Activated CD8-positive, alpha-beta T cell treated with anti-CD3 and anti-CD28 coated beads, Interleukin-2, amount 10 ng/mL, durations not matched to agents 7 days and 5 days (primary cell): ENCODE results near the gene EDC3. TPM values are rescaled to one million over a fixed set of nuclear protein-coding genes. Genes with fewer than 3 reads are reported as not detected.

ENCODE experiments used
- ATAC-seq: fragments of 150-1000 bp; cut with Tn5 transposase; one replicate; pipeline ENCODE4 v1.10.0; 2021; ENCODE audit warnings: moderate library complexity
- CTCF ChIA-PET: fragments of 350-600 bp; sonication (Branson Sonifier 250); formaldehyde crosslinking; loops from one replicate; lab custom pipeline; 2021; ENCODE audit warnings: antibody characterized with exemption; lab: Charles Lee
- POLR2A ChIA-PET: fragments of 350-600 bp; sonication (Branson Sonifier 250); formaldehyde crosslinking; loops from one replicate; lab custom pipeline; 2021; ENCODE audit warnings: antibody characterized with exemption; lab: Charles Lee
- DNase-seq: peaks from one replicate; pipeline ENCODE4 v3.0.0-alpha.2; 2020
- H3K27ac Mint-ChIP-seq: one replicate; pipeline ENCODE4 v1.8.0; 2021; ENCODE audit warnings: mild to moderate bottlenecking, mixed read lengths
- H3K27me3 Mint-ChIP-seq: one replicate; pipeline ENCODE4 v1.8.0; 2021; ENCODE audit warnings: low read depth, mixed read lengths
- H3K36me3 Mint-ChIP-seq: one replicate; pipeline ENCODE4 v1.8.0; 2021; ENCODE audit warnings: low read depth, mixed read lengths
- H3K4me1 Mint-ChIP-seq: one replicate; pipeline ENCODE4 v1.8.0; 2021; ENCODE audit warnings: low read depth, mixed read lengths
- H3K4me3 Mint-ChIP-seq: one replicate; pipeline ENCODE4 v1.8.0; 2021; ENCODE audit warnings: mild to moderate bottlenecking, mixed read lengths
- H3K9me3 Mint-ChIP-seq: one replicate; pipeline ENCODE4 v1.8.0; 2022; ENCODE audit warnings: mixed read lengths; ENCODE audit not compliant: insufficient read depth
- total RNA-seq, 2 experiments: library from RNA; stranded (reverse); gene quantifications; one replicate each; pipeline ENCODE4 v1.2.3, GENCODE V29; 2021

Gene EDC3
- total RNA-seq, 2 experiments from 2014 or later: 40.4 to 41.6 TPM

DNA sequence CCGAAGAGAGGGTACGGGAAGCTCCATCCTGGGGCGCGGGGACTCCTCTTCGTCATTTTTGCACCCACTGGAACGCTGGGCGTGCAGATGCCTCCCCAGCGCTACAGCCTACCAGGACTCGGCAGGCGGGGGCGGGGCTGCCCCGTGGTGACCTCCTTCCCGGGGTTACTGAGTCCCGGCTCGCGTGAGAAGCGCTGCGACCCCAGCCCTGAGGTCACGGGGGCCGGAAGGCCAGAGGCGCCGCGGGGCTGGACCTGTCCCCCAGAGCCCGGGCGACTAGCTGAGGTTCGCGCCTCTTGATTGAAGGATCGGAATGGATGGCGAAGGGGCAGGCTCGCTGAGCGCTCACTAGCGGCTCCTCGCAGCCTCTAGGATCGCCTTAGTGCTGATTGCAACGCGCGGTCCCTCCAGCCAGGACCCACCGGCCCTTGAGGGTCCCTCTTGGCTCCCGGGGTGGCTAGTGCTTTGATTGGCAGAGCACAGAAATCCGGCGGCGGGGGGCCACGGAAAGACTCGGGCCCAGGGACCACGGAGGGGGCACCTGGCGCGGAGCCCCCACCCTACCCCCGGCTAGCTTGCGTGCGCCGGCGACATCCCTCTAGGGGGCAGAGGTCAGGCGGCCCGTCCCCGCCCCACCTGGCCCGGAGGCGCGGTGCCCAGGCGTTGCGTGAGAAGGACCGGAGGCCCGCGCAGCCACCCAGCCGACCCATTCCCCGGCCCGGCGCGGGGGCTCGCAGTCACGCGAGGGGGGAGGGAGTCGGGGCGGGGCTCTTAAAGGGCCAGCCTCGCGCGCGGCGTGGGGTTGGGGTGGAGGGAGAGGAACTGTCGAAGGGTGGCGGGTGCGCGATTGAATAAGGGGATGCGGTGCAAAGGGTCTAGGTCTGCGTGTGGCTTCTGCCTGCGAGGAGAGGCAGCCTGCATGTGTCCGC is 30.3 kb upstream of the EDC3 start:
- peak; percentile 78 for ATAC-seq
- H3K4me3 Mint-ChIP-seq: peak overlapping the region; percentile 64
- H3K4me1 Mint-ChIP-seq: peaks cover 30% of the 10 kb centered on the region
- no peaks in the 10 kb centered on the region for H3K36me3 Mint-ChIP-seq
- DNase-seq: peak; percentile 64
- ChIA-PET POLR2A (interaction anchor here (0.6 to 1.1 kb wide), 3 partner anchors 54 to 209 kb away, joined by 3 read pairs; no protein-coding TSS in a partner anchor), CTCF (interaction anchor here (0.6 to 3.1 kb wide), 11 partner anchors 26 to 224 kb away, joined by 3 to 17 read pairs (median 4); no protein-coding TSS in a partner anchor)
- no peaks in the 10 kb centered on the region for H3K9me3 Mint-ChIP-seq
- peaks cover 5% of the 10 kb centered on the region for H3K27me3 Mint-ChIP-seq
- peak overlapping the region; percentile 84 for H3K27ac Mint-ChIP-seq

DNA sequence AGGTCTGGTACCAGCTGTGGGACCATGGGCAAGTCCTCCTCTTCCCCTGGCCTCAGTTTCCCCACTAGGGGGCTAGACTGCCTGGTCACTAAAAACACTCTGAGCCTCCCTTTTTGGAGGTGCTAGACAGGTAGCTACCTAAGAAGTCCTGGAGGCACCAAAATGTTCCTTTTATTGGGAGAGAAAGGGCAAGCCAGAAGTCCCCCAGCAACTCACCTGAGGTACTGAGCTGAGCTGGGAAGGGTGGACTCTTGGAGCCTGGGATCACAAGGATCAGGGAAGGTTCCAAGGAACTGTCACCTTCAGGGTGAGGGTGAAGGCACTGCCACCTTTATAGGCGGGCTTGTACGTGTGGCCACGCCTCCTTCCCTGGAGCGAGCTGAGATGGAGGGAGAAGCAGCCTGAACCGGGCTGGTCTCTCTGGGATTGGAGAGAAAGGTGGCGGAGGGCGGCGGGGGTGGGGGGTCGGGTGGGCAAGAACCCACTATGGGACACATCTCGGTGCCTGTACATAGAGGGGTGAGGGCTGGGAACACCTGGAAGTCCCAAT is 29.5 kb upstream of the EDC3 start, which contains the start of gene CYP1A1:
TSS of gene CYP1A1 (minus strand) at position 304 of the 550 bp plus-strand sequence. CDS start 2,431 bp downstream, outside the sequence.
- POLR2A ChIA-PET: interaction anchor here (0.6 to 1.1 kb wide), 5 partner anchors 55 to 302 kb away, joined by 3 read pairs; no protein-coding TSS in a partner anchor
- no peaks in the 10 kb centered on the region for H3K36me3 Mint-ChIP-seq
- peak; percentile 38 for ATAC-seq
- peak; percentile 38 for DNase-seq
- peaks cover 5% of the 10 kb centered on the region for H3K27me3 Mint-ChIP-seq
- H3K27ac Mint-ChIP-seq: peak within 1 kb of the TSS; percentile 51
- H3K4me1 Mint-ChIP-seq: peaks cover 27% of the 10 kb centered on the region
- H3K4me3 Mint-ChIP-seq: peak within 1 kb of the TSS; percentile 61
- CTCF ChIA-PET: interaction anchor here (0.6 to 3.1 kb wide), 12 partner anchors 27 to 225 kb away, joined by 3 to 17 read pairs (median 4); no protein-coding TSS in a partner anchor
- H3K9me3 Mint-ChIP-seq: no peaks in the 10 kb centered on the region

DNA sequence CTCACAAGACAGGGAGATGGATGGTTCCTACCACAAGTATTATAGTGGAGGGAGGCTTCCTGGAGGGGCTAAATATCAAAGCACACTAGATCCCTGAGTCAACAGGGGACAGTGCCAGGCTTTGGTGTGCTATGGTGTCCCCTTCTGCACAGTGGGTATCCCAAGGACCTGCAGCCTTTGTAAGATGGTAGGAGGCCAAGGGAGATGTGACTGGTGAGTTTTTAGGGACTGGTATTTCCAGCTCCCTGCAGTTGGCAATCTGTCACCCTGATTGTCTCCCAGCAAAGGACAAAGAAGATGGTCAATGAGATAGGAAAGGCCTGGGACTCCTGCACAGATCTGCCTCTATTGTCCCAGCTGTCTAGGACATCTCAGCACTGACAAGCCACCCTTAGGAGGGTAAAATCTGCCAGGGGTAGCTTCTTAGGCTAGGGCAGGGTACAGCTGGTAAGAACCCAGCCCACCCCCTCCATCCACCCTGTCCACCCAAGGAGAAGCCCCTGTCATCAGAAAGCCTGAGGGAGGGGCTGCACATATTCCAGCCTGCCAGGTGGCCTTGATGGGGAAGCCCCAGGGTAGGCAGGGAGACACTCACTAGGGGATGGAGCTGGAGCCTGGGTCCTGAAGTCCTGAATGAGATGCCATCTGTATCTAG is 28.9 kb upstream of the EDC3 start:
- no peak for DNase-seq
- Mint-ChIP-seq H3K27ac (no peak overlapping the region), H3K4me1 (peaks cover 27% of the 10 kb centered on the region), H3K9me3 (no peaks in the 10 kb centered on the region), H3K27me3 (peaks cover 5% of the 10 kb centered on the region), H3K36me3 (no peaks in the 10 kb centered on the region), H3K4me3 (peak overlapping the region; percentile 61)
- no peak for ATAC-seq
- ChIA-PET POLR2A (interaction anchor here (0.6 to 1.1 kb wide), 3 partner anchors 64 to 301 kb away, joined by 3 read pairs; no protein-coding TSS in a partner anchor), CTCF (interaction anchor here (0.8 to 3.1 kb wide), 12 partner anchors 10 to 177 kb away, joined by 3 to 17 read pairs (median 4); no protein-coding TSS in a partner anchor)

DNA sequence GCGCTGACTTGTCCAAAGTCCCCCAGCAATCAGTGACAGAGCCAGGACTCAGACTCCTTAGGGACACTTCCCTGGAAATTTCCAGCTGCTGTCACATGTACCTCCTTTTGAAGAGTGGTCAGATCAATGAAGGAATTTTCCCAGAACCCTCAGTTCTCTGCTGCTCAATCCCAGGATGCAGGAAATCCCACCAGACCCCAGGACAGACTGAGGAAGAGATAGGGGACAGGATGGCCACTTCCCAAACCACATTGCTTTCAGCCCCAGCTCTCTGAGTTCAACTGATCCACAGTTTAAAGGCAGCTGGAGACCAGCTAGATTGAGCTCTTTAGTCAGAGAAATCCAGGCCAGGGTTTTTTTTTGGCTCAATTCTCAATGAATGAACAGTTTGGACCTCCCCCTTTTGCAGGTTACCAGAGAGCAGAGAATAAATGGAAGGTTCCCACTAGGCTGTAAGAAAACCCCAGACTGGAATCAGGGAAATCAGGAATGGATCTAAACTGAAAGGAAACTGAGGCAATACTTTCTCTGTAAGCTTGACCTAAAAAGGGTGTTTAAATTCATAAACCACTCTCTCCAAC is 28.0 kb upstream of the EDC3 start:
- Mint-ChIP-seq H3K4me3 (peak overlapping the region; percentile 20), H3K9me3 (no peaks in the 10 kb centered on the region), H3K4me1 (peaks cover 27% of the 10 kb centered on the region), H3K27me3 (peaks cover 5% of the 10 kb centered on the region), H3K36me3 (no peaks in the 10 kb centered on the region), H3K27ac (no peak overlapping the region)
- ATAC-seq (no peak), DNase-seq (no peak)
- ChIA-PET CTCF (interaction anchor here (0.8 to 3.1 kb wide), 5 partner anchors 11 to 178 kb away, joined by 3 to 17 read pairs (median 4); no protein-coding TSS in a partner anchor), POLR2A (interaction anchor here (0.8 to 1.1 kb wide), 2 partner anchors 26 to 109 kb away, joined by 3 read pairs; no protein-coding TSS in a partner anchor)

DNA sequence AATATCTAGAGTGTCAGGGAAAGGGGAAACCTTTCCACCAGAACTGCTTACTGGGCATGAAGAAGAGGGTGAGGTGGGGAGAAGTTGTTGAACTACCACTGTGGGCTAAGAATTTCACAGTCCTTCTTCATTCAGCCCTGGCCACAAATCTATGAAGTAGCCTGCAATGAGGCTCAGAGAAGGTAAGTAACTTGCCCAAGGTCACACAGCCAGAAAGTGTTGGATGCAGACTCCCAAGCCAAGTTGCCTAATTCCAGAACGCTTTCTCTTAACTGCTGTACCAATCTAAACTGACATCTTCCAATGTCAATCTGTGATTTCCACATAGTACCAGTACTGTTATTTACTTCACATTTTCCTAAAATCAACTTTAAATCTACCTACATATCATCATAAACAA is 27.4 kb upstream of the EDC3 start:
- H3K4me1 Mint-ChIP-seq: peaks cover 27% of the 10 kb centered on the region
- H3K4me3 Mint-ChIP-seq: peak overlapping the region; percentile 20
- DNase-seq: no peak
- H3K27ac Mint-ChIP-seq: no peak overlapping the region
- POLR2A ChIA-PET: interaction anchor here (0.8 kb wide), 1 partner anchor 27 kb away, joined by 3 read pairs; no protein-coding TSS in a partner anchor
- no peak for ATAC-seq
- no peaks in the 10 kb centered on the region for H3K9me3 Mint-ChIP-seq
- CTCF ChIA-PET: interaction anchor here (1.4 to 3.1 kb wide), 2 partner anchors 88 to 179 kb away, joined by 4 to 17 read pairs; no protein-coding TSS in a partner anchor
- peaks cover 5% of the 10 kb centered on the region for H3K27me3 Mint-ChIP-seq
- H3K36me3 Mint-ChIP-seq: no peaks in the 10 kb centered on the region

DNA sequence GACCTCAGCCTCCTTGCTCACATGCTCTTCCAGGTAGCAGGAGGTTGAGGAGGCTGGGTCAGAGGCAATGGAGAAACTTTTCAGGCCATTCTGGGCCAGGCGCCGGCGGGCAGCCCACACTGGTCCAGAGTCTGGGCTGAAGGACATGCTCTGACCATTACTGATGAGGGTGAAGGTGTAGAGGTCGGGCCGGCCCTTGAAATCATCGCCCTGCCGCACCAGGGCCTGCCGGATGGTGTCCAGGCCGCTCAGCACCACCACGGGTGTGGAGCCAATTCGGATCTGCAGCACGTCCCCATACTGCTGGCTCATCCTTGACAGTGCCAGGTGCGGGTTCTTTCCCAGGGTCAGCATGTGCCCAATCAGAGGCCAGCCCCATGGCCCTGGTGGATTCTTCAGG is 26.8 kb upstream of the EDC3 start:
- POLR2A ChIA-PET: no interaction called here
- no peak for DNase-seq
- ATAC-seq: no peak
- Mint-ChIP-seq H3K36me3 (no peaks in the 10 kb centered on the region), H3K27ac (no peak overlapping the region), H3K4me1 (peaks cover 27% of the 10 kb centered on the region), H3K27me3 (peaks cover 5% of the 10 kb centered on the region), H3K9me3 (no peaks in the 10 kb centered on the region), H3K4me3 (no peak overlapping the region)
- CTCF ChIA-PET: no interaction called here

DNA sequence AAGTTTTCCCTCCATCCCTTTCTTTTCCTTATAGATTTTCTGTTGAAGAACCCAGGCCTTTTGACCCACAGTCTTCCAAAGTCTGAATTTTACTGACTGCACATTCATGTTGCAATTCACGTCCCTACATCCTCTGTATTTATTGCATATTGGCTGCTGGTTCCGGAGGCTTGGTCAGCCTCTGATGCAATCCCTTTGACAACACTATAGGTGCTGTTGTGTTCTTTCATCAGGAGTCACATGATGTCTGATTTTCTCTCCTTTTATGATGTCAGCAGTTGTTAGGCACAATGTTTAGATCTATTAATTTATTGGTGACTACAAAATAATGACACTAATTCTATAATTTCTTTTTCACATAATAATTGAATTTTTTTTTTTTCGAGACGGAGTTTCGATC is 20.8 kb upstream of the EDC3 start:
- no peak for ATAC-seq
- POLR2A ChIA-PET: interaction anchor here (0.6 kb wide), 1 partner anchor 1188 kb away, joined by 3 read pairs; no protein-coding TSS in a partner anchor

DNA sequence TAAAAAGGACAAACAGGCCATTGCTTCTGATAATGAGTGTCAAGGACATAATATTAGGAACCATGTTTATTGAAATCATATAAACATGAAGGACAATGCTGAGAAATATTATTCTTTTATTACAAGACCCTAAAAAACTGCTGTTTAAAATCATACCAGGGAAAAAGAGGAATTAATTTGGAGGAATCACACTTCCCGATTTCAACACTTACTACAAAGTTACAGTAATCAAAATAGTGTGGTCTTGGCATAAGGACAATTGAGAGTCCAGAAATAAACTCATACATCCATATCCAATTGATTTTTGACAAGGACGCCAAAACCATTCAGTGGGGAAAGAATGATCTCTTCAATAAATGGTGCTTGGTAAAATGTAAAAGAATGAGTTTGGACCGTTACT is 16.5 kb upstream of the EDC3 start:
- POLR2A ChIA-PET: no interaction called here

More for the DNA sequence above, 20.8 kb upstream of the EDC3 start:
- Mint-ChIP-seq H3K4me1 (no peaks in the 10 kb centered on the region), H3K4me3 (no peak overlapping the region), H3K36me3 (no peaks in the 10 kb centered on the region), H3K27ac (no peak overlapping the region), H3K27me3 (peaks cover 2% of the 10 kb centered on the region), H3K9me3 (no peaks in the 10 kb centered on the region)
- no peak for DNase-seq
- CTCF ChIA-PET: no interaction called here

DNA sequence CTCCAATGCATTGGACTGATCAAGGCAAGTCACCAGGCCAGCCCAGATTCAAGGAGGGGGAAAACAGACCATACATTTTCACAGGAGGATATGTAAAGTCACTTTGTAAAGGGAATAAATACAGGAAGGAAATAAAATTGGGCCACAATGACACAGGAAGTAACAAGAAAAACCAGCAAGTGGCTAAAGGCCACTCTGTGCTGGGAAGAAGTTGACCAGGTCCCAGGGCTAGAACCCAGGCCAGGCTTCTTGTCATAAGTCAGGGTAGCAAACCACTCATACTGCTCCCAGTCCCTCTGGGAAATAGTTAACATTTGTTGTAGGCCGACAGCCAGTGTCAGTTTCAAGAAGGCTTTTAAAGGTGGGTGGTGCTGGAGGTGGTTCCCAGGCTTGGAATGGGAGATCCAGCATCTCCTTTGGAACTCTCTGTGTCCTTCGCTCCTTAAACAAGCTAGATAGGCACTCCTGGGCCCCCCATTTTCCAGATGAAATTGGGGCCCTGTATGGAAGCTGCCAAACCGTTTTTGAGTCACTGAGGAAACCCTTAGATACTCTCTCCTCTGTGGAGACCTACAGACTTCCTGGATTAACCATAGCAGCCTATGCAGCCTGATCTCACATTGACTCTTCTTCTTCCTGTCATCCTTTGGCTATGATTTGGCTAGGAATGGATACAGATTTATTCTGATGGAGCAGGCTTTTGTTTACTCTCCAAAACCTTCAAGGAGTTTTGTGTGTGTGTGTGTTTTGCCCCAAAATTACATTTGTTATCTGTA is 14.7 kb upstream of the EDC3 start:
- Mint-ChIP-seq H3K4me3 (no peak overlapping the region), H3K27ac (peak overlapping the region; percentile 80), H3K27me3 (peaks cover 16% of the 10 kb centered on the region), H3K36me3 (peaks cover 3% of the 10 kb centered on the region), H3K4me1 (peaks cover 20% of the 10 kb centered on the region), H3K9me3 (no peaks in the 10 kb centered on the region)
- DNase-seq (no peak), ATAC-seq (no peak)
- CTCF ChIA-PET: interaction anchor here (1.0 kb wide), 1 partner anchor 14 kb away, joined by 4 read pairs; no protein-coding TSS in a partner anchor
- POLR2A ChIA-PET: no interaction called here

More for the DNA sequence above, 16.5 kb upstream of the EDC3 start:
- H3K36me3 Mint-ChIP-seq: peaks cover 3% of the 10 kb centered on the region
- DNase-seq (no peak), ATAC-seq (no peak)
- H3K9me3 Mint-ChIP-seq: no peaks in the 10 kb centered on the region
- H3K4me3 Mint-ChIP-seq: no peak overlapping the region
- peaks cover 6% of the 10 kb centered on the region for H3K27me3 Mint-ChIP-seq
- CTCF ChIA-PET: no interaction called here
- no peak overlapping the region for H3K27ac Mint-ChIP-seq
- peaks cover 20% of the 10 kb centered on the region for H3K4me1 Mint-ChIP-seq

DNA sequence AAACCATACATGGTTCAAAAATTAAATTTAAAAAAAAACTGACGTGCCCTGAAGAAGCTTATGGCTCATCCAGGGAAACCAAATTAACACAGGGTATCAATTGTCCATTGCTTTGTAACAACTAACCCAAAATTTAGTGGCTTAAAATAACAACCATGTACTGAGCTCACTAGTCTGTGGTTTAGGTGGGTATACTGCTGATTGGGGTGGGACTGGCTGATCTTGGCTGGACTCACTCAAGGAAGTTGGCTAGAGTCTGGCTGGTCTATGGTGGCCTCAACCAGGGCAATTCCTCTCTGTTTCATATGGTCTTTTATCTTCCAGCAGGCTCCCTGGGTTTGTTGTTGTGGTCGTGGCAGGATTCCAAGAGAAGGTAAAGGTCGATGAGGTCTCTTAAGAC is 14.1 kb upstream of the EDC3 start:
- no peak for DNase-seq
- peaks cover 20% of the 10 kb centered on the region for H3K4me1 Mint-ChIP-seq
- H3K36me3 Mint-ChIP-seq: peaks cover 3% of the 10 kb centered on the region
- peaks cover 19% of the 10 kb centered on the region for H3K27me3 Mint-ChIP-seq
- CTCF ChIA-PET: interaction anchor here (1.0 kb wide), 1 partner anchor 14 kb away, joined by 4 read pairs; no protein-coding TSS in a partner anchor
- no peak overlapping the region for H3K4me3 Mint-ChIP-seq
- H3K27ac Mint-ChIP-seq: peak overlapping the region; percentile 80
- no peak for ATAC-seq
- POLR2A ChIA-PET: no interaction called here
- H3K9me3 Mint-ChIP-seq: no peaks in the 10 kb centered on the region
